ENCODE data around the gene OR12D3. TPM values are rescaled to one million over a fixed set of nuclear protein-coding genes. Genes with fewer than 3 reads are reported as not detected.

Gene OR12D3
- total RNA-seq, 1 experiment from 2014 or later, result not detected

DNA sequence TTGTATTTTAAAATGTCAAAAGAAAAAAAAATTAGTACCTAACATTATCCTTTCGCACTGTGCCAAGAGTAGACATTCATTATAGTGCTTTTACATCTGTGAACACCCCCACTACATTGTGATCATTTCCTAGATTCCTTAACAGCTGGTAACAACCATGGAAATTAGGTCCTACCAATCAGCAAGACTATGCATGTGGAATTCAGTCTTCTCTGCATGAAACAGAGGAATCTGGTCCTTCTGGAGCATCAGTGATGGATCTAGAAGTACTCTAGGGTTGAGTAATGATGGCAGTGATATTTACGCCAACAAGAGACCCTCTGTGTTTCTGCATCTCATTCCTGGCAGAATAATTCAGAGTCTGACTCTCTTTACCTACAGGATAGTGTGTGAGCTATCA is 49.1 kb upstream of the OR12D3 start:
- Histone ChIP-seq H3K27ac (ENCODE audit: insufficient read length, low read depth, low read length) (no peak overlapping the region), H3K9ac (ENCODE audit: extremely low read depth, insufficient read length, low read length) (no peak overlapping the region), H3K56ac (ENCODE audit: insufficient read length, low read depth, low read length) (no peak overlapping the region), H2BK120ac (ENCODE audit: low read depth, low read length, poor library complexity, severe bottlenecking) (no peak overlapping the region), H3K27me3 (ENCODE audit: insufficient read depth, low read length) (no peaks in the 10 kb centered on the region), H4K20me1 (ENCODE audit: control insufficient read depth, insufficient read depth, insufficient read length) (no peaks in the 10 kb centered on the region), H3T11ph (ENCODE audit: low read length) (no peak overlapping the region), H3K4ac (ENCODE audit: low read depth, low read length) (no peak overlapping the region), H3K79me1 (ENCODE audit: insufficient read depth, low read depth, low read length, poor library complexity, severe bottlenecking) (no peaks in the 10 kb centered on the region), H2BK20ac (ENCODE audit: low read depth, low read length, poor library complexity, severe bottlenecking) (no peak overlapping the region), H2AK5ac (ENCODE audit: insufficient read length, low read length) (no peak overlapping the region), H3K9me3 (ENCODE audit: control insufficient read depth, low read depth, low read length) (no peaks in the 10 kb centered on the region), H3K23me2 (ENCODE audit: insufficient read length, low read depth, low read length, poor library complexity, severe bottlenecking) (no peaks in the 10 kb centered on the region), H3K14ac (ENCODE audit: insufficient read depth, low read length) (no peak overlapping the region), H2BK12ac (ENCODE audit: insufficient read length, low read depth, low read length) (no peak overlapping the region), H3K23ac (ENCODE audit: insufficient read length, low read depth, low read length) (no peak overlapping the region), H3K4me2 (ENCODE audit: insufficient read depth, insufficient read length, low read length) (no peak overlapping the region), H2BK5ac (ENCODE audit: insufficient read length, low read length) (no peak overlapping the region), H4K91ac (ENCODE audit: insufficient read length, low read depth, low read length) (no peak overlapping the region), H3K79me2 (ENCODE audit: insufficient read depth, low read length) (no peaks in the 10 kb centered on the region), H4K5ac (ENCODE audit: insufficient read length, low read depth, low read length) (no peak overlapping the region), H4K8ac (replicated peaks; ENCODE audit: insufficient read length, low read depth, low read length) (no peak overlapping the region), H2BK15ac (ENCODE audit: low read depth, low read length) (no peak overlapping the region), H3K18ac (ENCODE audit: insufficient read length, low read depth, low read length) (no peak overlapping the region), H2AFZ (ENCODE audit: low read length) (no peak overlapping the region), H3K4me1 (ENCODE audit: insufficient read depth, low read length) (peaks cover 3% of the 10 kb centered on the region; the same call in 1 of the 2 replicates)
- Mint-ChIP-seq H3K36me3 (ENCODE audit: insufficient read depth in 1 of 3, low read depth in 3 of 3) (no peaks in the 10 kb centered on the region), H3K9me3 (no peaks in the 10 kb centered on the region; a peak in 2 of 5 replicates), H3K4me1 (peaks cover 12 to 13% of the 10 kb centered on the region in 2 experiments), H3K27me3 (ENCODE audit: low read depth) (no peaks in the 10 kb centered on the region), H3K4me3 (no peak overlapping the region), H3K27ac (no peak overlapping the region)
- TF ChIP-seq, protein P1, sequence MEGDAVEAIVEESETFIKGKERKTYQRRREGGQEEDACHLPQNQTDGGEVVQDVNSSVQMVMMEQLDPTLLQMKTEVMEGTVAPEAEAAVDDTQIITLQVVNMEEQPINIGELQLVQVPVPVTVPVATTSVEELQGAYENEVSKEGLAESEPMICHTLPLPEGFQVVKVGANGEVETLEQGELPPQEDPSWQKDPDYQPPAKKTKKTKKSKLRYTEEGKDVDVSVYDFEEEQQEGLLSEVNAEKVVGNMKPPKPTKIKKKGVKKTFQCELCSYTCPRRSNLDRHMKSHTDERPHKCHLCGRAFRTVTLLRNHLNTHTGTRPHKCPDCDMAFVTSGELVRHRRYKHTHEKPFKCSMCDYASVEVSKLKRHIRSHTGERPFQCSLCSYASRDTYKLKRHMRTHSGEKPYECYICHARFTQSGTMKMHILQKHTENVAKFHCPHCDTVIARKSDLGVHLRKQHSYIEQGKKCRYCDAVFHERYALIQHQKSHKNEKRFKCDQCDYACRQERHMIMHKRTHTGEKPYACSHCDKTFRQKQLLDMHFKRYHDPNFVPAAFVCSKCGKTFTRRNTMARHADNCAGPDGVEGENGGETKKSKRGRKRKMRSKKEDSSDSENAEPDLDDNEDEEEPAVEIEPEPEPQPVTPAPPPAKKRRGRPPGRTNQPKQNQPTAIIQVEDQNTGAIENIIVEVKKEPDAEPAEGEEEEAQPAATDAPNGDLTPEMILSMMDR (conservative IDR thresholded peaks at IDR 0.05), result no peak
- WGBS (ENCODE audit: extremely low coverage, insufficient read length, low lambda C conversion rate), result no CpG with 5 or more reads among the region's 2 CpGs
- DNase-seq, result no peak

All from H9 (cell line).